Measurements from ENCODE around the gene GABPA. TPM values are rescaled to one million over a fixed set of nuclear protein-coding genes. Genes with fewer than 3 reads are reported as not detected.

Gene GABPA
- total RNA-seq, 1 donor from 2014 or later = 27.2 TPM

- no peak for DNase-seq (ENCODE audit: low spot score)
Measured at GRCh38 chr21:25809013-25809412, 74.2 kb downstream of the GABPA start.

- no peak for DNase-seq (ENCODE audit: low spot score)
Measured at GRCh38 chr21:25811186-25811585, 76.4 kb downstream of the GABPA start.

GRCh38 chr21:25813917-25814316 is 79.1 kb downstream of the GABPA start:
- DNase-seq (ENCODE audit: low spot score) = no peak

- no peak for DNase-seq (ENCODE audit: low spot score)
Measured at GRCh38 chr21:25818121-25818520, 83.3 kb downstream of the GABPA start.

- no peak for DNase-seq (ENCODE audit: low spot score)
Measured at GRCh38 chr21:25818551-25818950, 83.8 kb downstream of the GABPA start.

Other genes starting within 250 kb of the GABPA start
- 17.4 TPM for gene MRPL39, start 127.5 kb upstream of the GABPA start, total RNA-seq
- gene JAM2, start 95.7 kb upstream of the GABPA start, total RNA-seq = 27.4 TPM
- gene ATP5PF, start 68 bp upstream of the GABPA start, total RNA-seq = 104 TPM

Measured in mucosa of gallbladder (tissue), 1 donor.